DMS79 (cell line): Measurements from ENCODE around the gene ZNF700.
"Not testable (repeated sequence)": the region's sequence is repeated elsewhere in the genome, so short reads cannot be mapped to it uniquely, and the experiment has no call there.

ENCODE experiments used
- DNase-seq: peaks from one replicate; lab custom pipeline; 2025; lab: John Stamatoyannopoulos, UW

Gene ZNF700

GRCh38 chr19:11941361-11941887 is 16.5 kb downstream of the ZNF700 start:
- not testable (repeated sequence) for DNase-seq

- no peak for DNase-seq
Observed at GRCh38 chr19:11942008-11942842, 17.3 kb downstream of the ZNF700 start.

GRCh38 chr19:11942843-11943108 is 17.9 kb downstream of the ZNF700 start:
- no peak for DNase-seq

GRCh38 chr19:11944656-11945055 is 19.7 kb downstream of the ZNF700 start:
- no peak for DNase-seq

- no peak for DNase-seq
Observed at GRCh38 chr19:11948646-11949045, 23.7 kb downstream of the ZNF700 start.

GRCh38 chr19:11949201-11949600 is 24.3 kb downstream of the ZNF700 start:
- DNase-seq, result no peak

GRCh38 chr19:11949614-11950080 is 24.7 kb downstream of the ZNF700 start:
- not testable (repeated sequence) for DNase-seq

- no peak for DNase-seq
Observed at GRCh38 chr19:11950312-11950711, 25.4 kb downstream of the ZNF700 start.

GRCh38 chr19:11963566-11964355 is 38.9 kb downstream of the ZNF700 start:
- peak; percentile 81 for DNase-seq

- DNase-seq, result no peak
Observed at GRCh38 chr19:11964496-11964857, 39.6 kb downstream of the ZNF700 start.

- DNase-seq, result peak; percentile 85
Observed at GRCh38 chr19:11964858-11965645, 40.1 kb downstream of the ZNF700 start, which contains the start of gene ZNF763. Gene ZNF763, plus strand, starts transcription at chr19:11965040. Its CDS starts 169 bp downstream, at chr19:11965209.

- DNase-seq, result no peak
Observed at GRCh38 chr19:11970174-11970573, 45.3 kb downstream of the ZNF700 start.

- no peak for DNase-seq
Observed at GRCh38 chr19:11971041-11971440, 46.1 kb downstream of the ZNF700 start.

GRCh38 chr19:11973019-11973810 is 48.3 kb downstream of the ZNF700 start:
- no peak for DNase-seq

GRCh38 chr19:11978492-11979100 is 53.7 kb downstream of the ZNF700 start:
- no peak for DNase-seq

- DNase-seq, result no peak
Observed at GRCh38 chr19:11979527-11979926, 54.6 kb downstream of the ZNF700 start.

- no peak for DNase-seq
Observed at GRCh38 chr19:11982526-11982925, 57.6 kb downstream of the ZNF700 start.

- no peak for DNase-seq
Observed at GRCh38 chr19:11984986-11985385, 60.1 kb downstream of the ZNF700 start.

- no peak for DNase-seq
Observed at GRCh38 chr19:11986754-11987153, 61.8 kb downstream of the ZNF700 start.

- DNase-seq, result peak; percentile 95
Observed at GRCh38 chr19:11987405-11988281, 62.7 kb downstream of the ZNF700 start.
